ENCODE data around the gene TRIP6. TPM values are rescaled to one million over a fixed set of nuclear protein-coding genes. Genes with fewer than 3 reads are reported as not detected.
A peak's percentile ranks its signal among the peaks of the same experiment; 100 is the strongest.

The TRIP6 gene
- total and polyA plus RNA-seq, 2 donors (not counting 3 experiments of a cell fraction or from before 2014, with no cell fraction given), result 90.3 TPM

GRCh38 chr7:100823140-100823525 lies 44.1 kb upstream of the TRIP6 start:
- CTCF ChIA-PET, result interaction anchor here (0.6 to 6.2 kb wide), 3 partner anchors 13 to 118 kb away, joined by 3 to 60 read pairs (median 6); partner anchors contain the start of gene SLC12A9
- FAIRE-seq, result no peak
- dilution Hi-C loops (cut with MboI; ENCODE audit: extremely low pct_ligation_motif_present, low sequenced_read_pairs), result no loop called here

More at GRCh38 chr7:100823140-100823525, 44.1 kb upstream of the TRIP6 start:
- POLR2A ChIA-PET, result no interaction called here
- Histone ChIP-seq H2AFZ (ENCODE audit: low read depth, low read length) (no peak overlapping the region), H3K36me3 (ENCODE audit: control insufficient read depth in 2 of 2, extremely low read depth in 1 of 2, insufficient read depth in 2 of 2, low read length in 2 of 2) (peaks cover 32 to 44% of the 10 kb centered on the region in 2 experiments), H3K9me1 (replicated peaks; ENCODE audit: control insufficient read depth, extremely low read depth, insufficient read depth, low read length) (no peaks in the 10 kb centered on the region), H3K4me1 (ENCODE audit: control insufficient read depth, extremely low read depth, insufficient read depth, low read length) (peaks cover 13% of the 10 kb centered on the region), H3K27ac (ENCODE audit: insufficient read depth, low read depth, low read length) (no peak overlapping the region), H3K9me3 (replicated peaks; ENCODE audit: control insufficient read depth, insufficient read depth, low read length) (no peaks in the 10 kb centered on the region), H4K20me1 (replicated peaks; ENCODE audit: control insufficient read depth, extremely low read depth, insufficient read depth, low read length) (no peaks in the 10 kb centered on the region), H3K4me3 (replicated peaks in 1 of 3; ENCODE audit: insufficient read depth in 1 of 3, low read depth in 1 of 3, low read length in 3 of 3) (no peak overlapping the region), H3K79me2 (ENCODE audit: control insufficient read depth, insufficient read depth, low read length) (peaks cover 67% of the 10 kb centered on the region), H3K27me3 (ENCODE audit: control insufficient read depth in 2 of 2, insufficient read depth in 2 of 2, low read length in 2 of 2) (no peaks in the 10 kb centered on the region), H3K9ac (replicated peaks; ENCODE audit: extremely low read depth, insufficient read depth, low read length) (no peak overlapping the region), H3K4me2 (ENCODE audit: insufficient read depth, low read length) (no peak overlapping the region)
- no TSS peak for BruUV-seq (replicated peaks)
- intact Hi-C loops (cut with micrococcal nuclease), result no loop called here
- DNase-seq (ENCODE audit: low read depth, low spot score), result peak; percentile 21
- TF ChIP-seq MAX (IDR thresholded peaks at IDR 0.05; ENCODE audit: insufficient read depth, insufficient read length) (no peak), GATA2 (IDR thresholded peaks at IDR 0.05; ENCODE audit: insufficient read depth, insufficient read length, low read depth, low read length) (no peak), CTCF (IDR thresholded peaks at IDR 0.05; ENCODE audit: extremely low read depth in 1 of 2, insufficient read depth in 1 of 2, low read depth in 1 of 2, low read length in 2 of 2) (peak in 1 of 2 donors; percentile 13), FOS (IDR thresholded peaks at IDR 0.05; ENCODE audit: borderline replicate concordance, insufficient read depth, low read length) (no peak), JUN (IDR thresholded peaks at IDR 0.05; ENCODE audit: borderline replicate concordance, insufficient read depth, insufficient read length, low read depth) (no peak), POLR2AphosphoS5 (IDR thresholded peaks at IDR 0.05; ENCODE audit: insufficient read depth, low read depth, low read length) (no peak), EZH2 (IDR thresholded peaks at IDR 0.05; ENCODE audit: borderline replicate concordance, low read depth, low read length, severe bottlenecking) (no peak), POLR2A (IDR thresholded peaks at IDR 0.05; ENCODE audit: low read depth, low read length) (no peak)
